GM15510 (cell line): ENCODE data around the gene NRXN3.

ENCODE experiments used
- POLR2A ChIP-seq: IDR thresholded peaks from 3 replicates; pipeline ENCODE4 v1.6.1; 2011; ENCODE audit warnings: borderline replicate concordance; ENCODE audit not compliant: insufficient read length; ENCODE audit errors: extremely low read depth

The NRXN3 gene

DNA sequence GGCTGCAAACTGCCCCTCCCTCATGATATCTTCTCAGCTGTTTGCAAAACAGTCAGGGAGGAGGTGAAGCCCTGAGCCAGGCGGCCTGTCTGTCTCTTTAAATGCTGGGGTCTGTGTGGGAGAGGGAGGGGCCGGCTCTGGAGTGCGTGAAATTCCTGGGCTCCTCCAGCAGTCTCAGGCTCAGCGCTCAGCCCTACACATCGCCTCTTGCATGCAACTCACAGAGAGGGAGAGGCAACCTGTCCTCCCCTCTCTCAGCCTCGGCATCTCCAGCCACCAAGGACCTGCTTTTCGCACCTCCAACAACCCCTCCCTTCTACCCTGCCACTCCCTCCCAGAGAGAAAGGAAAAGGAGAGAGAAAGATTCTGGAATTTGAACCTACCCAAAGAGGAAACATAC lies at the start of gene NRXN3:
TSS of gene NRXN3 (plus strand) at position 171 of the 400 bp plus-strand sequence. CDS start 72,721 bp downstream, outside the sequence.
- TF ChIP-seq POLR2A: no peak

DNA sequence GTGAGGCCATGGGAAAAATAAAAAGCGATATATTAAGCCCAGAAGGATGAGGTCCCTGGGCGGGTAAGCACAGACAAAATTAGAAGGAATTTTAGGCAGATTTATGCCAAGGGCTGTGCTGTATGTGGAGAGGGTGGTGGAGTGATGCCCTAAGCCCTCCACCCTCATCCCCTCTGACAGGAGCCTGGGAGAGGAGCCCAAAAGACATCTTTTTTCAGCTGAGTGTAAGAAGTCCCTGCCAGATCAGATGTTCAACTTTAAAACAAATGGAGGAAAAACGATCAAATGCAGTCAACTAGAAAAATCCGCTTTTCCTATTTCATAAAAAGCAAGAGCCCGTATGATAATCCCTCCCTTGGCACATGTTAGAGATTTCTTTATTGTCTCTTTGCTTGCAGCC lies 47.7 kb upstream of the NRXN3 start:
- no peak for TF ChIP-seq POLR2A

GRCh38 chr14:78123650-78124253 lies 46.4 kb upstream of the NRXN3 start:
- no peak for TF ChIP-seq POLR2A

- TF ChIP-seq POLR2A: no peak
These were observed 42.2 kb upstream of the NRXN3 start for GRCh38 chr14:78127961-78128360.

DNA sequence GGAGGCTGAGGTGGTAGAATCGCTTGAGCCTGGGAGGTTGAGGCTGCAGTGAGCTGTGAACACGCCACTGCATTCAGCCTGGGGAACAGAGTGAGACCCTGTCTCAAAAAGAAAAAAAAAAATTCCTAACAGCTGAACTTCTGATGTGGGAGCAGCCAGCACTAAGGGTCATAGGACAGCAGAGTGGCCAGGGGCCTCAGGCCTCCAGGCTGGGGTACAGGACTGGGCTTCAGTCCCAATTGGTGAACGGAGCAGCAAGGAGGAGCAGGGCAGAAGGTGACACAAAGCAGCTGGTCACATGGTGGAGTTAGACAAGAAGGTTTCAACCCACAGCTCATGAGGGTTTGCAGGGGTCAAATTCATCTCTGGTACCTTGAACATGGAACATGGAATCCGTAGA lies 40.8 kb upstream of the NRXN3 start:
- TF ChIP-seq POLR2A: no peak

DNA sequence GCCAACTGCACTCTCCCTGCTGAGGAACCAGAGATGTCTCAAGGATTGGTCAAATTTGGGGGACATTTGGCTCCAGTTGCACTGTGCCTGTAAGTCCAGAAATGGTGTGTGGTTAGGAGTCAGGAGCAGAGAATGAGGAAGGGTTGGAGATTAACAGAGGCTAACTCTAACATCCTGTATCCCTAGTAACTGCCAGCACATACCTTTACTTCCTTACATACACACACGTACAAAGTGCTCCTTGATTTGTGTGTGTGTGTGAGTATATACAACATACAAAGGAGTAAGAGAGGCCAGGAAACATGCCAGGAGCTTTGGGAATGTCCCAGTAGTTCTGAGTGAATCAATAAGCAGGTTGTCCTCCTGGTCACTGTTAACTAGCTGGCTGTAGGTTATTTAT lies 39.8 kb upstream of the NRXN3 start:
- no peak for TF ChIP-seq POLR2A

- no peak for TF ChIP-seq POLR2A
These were observed 39.0 kb upstream of the NRXN3 start for GRCh38 chr14:78131201-78131600.

- no peak for TF ChIP-seq POLR2A
These were observed 38.6 kb upstream of the NRXN3 start for GRCh38 chr14:78131616-78132015.

- TF ChIP-seq POLR2A: no peak
These were observed 34.7 kb upstream of the NRXN3 start for GRCh38 chr14:78135450-78135891.

- no peak for TF ChIP-seq POLR2A
These were observed 33.5 kb upstream of the NRXN3 start for GRCh38 chr14:78136695-78137094.

DNA sequence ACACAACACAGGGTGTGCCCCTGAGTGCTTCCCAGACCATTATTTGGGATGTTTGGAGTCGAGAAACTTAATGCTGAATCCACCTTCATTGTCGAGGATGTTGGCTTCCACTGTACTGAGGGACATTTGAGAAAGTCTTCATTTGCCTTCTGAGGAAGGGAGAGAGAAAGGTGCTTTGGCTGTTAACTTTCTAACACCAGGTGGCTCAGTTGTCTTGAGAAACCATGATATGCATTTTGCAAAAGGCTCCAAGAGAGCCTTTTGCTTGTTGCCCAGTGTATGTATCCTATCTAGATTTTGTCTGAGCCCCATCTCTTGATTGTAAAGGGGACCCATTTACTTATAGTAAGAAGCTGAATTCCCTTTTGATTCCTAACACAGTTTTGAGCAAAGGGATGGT lies 28.6 kb upstream of the NRXN3 start:
- TF ChIP-seq POLR2A: no peak

DNA sequence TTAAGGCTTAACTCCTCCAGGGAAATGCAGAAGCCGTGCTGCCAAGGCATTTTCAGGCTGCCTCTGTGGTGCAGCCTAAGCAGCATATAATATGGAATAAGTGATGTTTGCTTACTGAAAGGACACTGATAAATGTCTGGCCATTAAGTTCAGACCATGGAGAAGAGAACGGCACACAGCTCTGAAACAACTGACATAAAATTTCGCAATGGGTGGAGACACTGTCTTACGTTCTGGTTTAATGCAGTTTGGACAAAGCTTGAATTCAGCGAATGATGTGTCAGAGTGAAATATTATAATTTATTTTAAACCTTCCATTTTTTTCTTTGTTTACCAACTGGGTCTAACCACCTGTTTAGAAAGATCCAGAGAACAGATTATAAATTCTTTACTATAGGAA lies 27.2 kb upstream of the NRXN3 start:
- TF ChIP-seq POLR2A: no peak

DNA sequence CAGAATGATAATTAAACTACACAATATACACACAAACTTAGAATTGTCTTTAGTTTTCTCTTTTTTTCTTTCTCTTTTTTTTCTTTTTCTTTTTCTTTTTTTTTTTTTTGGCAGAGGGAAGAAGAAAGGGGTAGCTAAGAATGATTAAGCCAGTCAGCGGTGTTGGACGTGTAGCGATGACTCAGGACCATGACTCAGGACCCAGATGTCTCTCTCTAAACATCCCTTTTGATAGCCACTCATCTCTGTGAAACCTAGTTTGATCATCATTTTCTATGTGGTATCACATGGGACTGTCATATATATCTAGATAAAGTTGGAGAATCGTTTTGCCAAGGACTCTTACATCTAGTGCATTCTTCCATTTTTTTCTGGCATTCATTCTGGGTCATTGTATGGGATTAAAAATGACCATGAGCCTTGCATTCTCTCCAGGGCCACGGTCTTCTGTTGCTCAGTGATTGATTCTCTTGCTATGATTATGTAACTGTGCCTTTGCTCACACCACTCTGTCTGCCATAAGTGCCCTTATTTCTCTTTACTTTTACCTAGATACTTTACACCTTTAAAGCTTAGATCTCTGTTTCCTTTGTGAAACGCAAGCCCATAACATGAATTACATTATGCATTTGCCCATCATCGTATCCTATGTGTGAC lies 26.6 kb upstream of the NRXN3 start:
- TF ChIP-seq POLR2A: no peak

DNA sequence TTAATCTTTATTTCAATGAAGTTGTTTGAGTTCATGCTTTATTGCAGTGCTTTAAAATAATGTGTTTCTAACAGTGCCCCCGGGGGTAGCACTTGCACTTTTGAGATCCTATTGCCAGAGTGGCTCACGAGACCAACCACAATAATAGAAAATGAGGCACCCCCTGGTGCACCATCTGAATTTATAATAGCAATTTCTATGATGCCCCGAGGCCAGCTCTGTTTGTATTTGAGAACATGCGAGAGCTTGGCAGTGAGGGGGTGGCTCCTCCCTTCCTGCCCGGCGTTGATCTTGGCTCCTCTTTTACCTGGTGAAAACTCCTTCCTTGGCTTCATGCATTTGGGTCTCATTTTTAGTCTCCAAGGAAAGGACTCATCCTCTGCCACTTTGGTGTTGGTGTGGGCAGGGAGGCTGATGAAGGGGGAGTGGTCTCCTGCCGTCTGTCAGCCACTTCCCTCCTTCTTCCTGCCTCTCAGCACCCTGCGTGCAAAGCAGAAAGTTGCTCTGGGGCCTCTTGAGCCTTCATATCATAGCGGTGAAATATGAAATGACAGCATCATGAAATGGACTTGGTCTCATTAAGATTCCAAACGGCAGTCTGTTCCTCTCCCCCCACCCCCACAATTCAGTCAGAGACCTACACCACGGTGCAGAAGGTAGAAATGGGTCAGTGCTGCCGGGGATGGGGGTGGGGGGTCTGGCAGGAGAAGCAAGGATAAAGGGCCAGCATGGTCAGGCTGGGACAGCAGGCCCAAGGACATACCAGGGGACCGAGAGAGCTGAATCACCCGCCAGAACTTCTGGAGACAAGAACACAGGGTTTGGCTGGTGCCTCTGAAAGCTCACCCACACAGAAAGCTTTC lies 17.7 kb upstream of the NRXN3 start:
- TF ChIP-seq POLR2A: no peak

- no peak for TF ChIP-seq POLR2A
These were observed 17.2 kb upstream of the NRXN3 start for GRCh38 chr14:78153064-78153341.

- TF ChIP-seq POLR2A: no peak
These were observed 15.3 kb upstream of the NRXN3 start for GRCh38 chr14:78154827-78155226.

DNA sequence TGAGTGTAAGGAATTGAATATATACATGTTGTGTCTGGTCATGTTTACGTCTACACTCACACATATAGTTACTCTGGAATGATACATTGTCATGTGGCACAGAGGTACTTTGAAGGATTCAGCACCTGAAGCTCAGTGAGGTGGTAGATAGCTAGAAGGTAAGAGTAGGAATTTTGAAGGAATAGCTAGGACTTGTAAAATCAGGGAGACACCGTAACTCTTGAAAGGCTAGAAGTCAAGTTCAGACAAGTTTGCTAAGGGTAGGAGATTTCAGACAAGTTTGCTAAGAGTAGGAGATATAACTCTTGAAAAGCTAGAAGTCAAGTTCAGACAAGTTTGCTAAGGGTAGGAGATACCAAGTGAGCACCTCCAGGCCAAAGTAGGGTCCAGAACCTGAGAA lies 14.0 kb upstream of the NRXN3 start:
- no peak for TF ChIP-seq POLR2A
